Endodermal cell (in vitro differentiated cells): Measurements from ENCODE around the gene FKBP9. TPM values are rescaled to one million over a fixed set of nuclear protein-coding genes. Genes with fewer than 3 reads are reported as not detected.

Source experiments
- DNase-seq: peaks from one replicate; pipeline ENCODE4 v3.0.0-alpha.2; 2017
- H3K27ac ChIP-seq: 2 replicates; pipeline ENCODE4 v1.5.1; 2013; ENCODE audit warnings: mild to moderate bottlenecking, low read depth, low read length, moderate library complexity
- H3K27me3 ChIP-seq: 2 replicates; pipeline ENCODE4 v1.6.1; 2013; ENCODE audit warnings: mild to moderate bottlenecking, low read length, moderate library complexity; ENCODE audit not compliant: insufficient read depth, control insufficient read depth, poor library complexity, severe bottlenecking
- H3K36me3 ChIP-seq: 2 replicates; pipeline ENCODE4 v1.7.0; 2013; ENCODE audit warnings: mild to moderate bottlenecking, low read length, moderate library complexity; ENCODE audit not compliant: control insufficient read depth, insufficient read depth
- H3K4me1 ChIP-seq: one replicate; pipeline ENCODE4 v1.7.0; 2013; ENCODE audit warnings: low read length; ENCODE audit not compliant: control insufficient read depth, insufficient read depth
- H3K4me3 ChIP-seq: 2 replicates; pipeline ENCODE4 v1.5.1; 2013; ENCODE audit warnings: mild to moderate bottlenecking, low read length, moderate library complexity
- H3K9ac ChIP-seq: 2 replicates; pipeline ENCODE4 v1.6.1; 2013; ENCODE audit warnings: mild to moderate bottlenecking, low read length, moderate library complexity; ENCODE audit not compliant: poor library complexity, severe bottlenecking; ENCODE audit errors: extremely low read depth
- H3K9me3 ChIP-seq: 2 replicates; pipeline ENCODE4 v1.6.1; 2013; ENCODE audit warnings: mild to moderate bottlenecking, low read length, moderate library complexity; ENCODE audit not compliant: control insufficient read depth
- H3K27ac Mint-ChIP-seq: 2 replicates; pipeline ENCODE4 v1.8.0; 2020; ENCODE audit warnings: mixed read lengths
- H3K27me3 Mint-ChIP-seq: 2 replicates; pipeline ENCODE4 v1.8.0; 2021; ENCODE audit warnings: mild to moderate bottlenecking, mixed read lengths; ENCODE audit not compliant: insufficient read depth
- H3K36me3 Mint-ChIP-seq: 2 replicates; pipeline ENCODE4 v1.8.0; 2020; ENCODE audit warnings: low read depth, mixed read lengths
- H3K4me1 Mint-ChIP-seq: 2 replicates; pipeline ENCODE4 v1.8.0; 2020; ENCODE audit warnings: mixed read lengths
- H3K4me3 Mint-ChIP-seq: 2 replicates; pipeline ENCODE4 v1.8.0; 2020; ENCODE audit warnings: mild to moderate bottlenecking, moderate library complexity, mixed read lengths
- H3K9me3 Mint-ChIP-seq: 2 replicates; pipeline ENCODE4 v1.8.0; 2020; ENCODE audit warnings: mild to moderate bottlenecking, mixed read lengths
- WGBS, 2 experiments: methylation state at CpG; one replicate each; pipeline versions ENCODE4 v1.1.5 to v1.1.7; 2013; ENCODE audit warnings: missing lambda C conversion rate in 2 of 2, mixed read lengths in 1 of 2; ENCODE audit not compliant: insufficient coverage in 1 of 2, insufficient read length in 1 of 2; 5-methylcytosine and 5-hydroxymethylcytosine counted together
- total RNA-seq, 2 donors: library from RNA; stranded (reverse); fragmentation: NEBNext Ultra II Directional in 1 of 2; extraction: Animal tissue kit (Norgen Biotek cat#: 25700) in 1 of 2; gene quantifications; 2 replicates in 1 of 2; 3 replicates in 1 of 2; pipeline ENCODE4 v1.2.1, GENCODE V29; 2021
- TF ChIP-seq, protein P1 (sequence below): fragments of 200-600 bp; sonication (generic); conservative IDR thresholded peaks from 2 replicates; pipeline ENCODE4 v1.5.0; 2021; ENCODE audit warnings: antibody characterized with exemption, mild to moderate bottlenecking

Gene FKBP9
- total RNA-seq, 2 donors from 2014 or later, result 58.0 to 68.0 TPM

GRCh38 chr7:32942415-32943251 is 14.6 kb upstream of the FKBP9 start:
- no peaks in the 10 kb centered on the region for H3K4me1 ChIP-seq
- peaks cover 85% of the 10 kb centered on the region for H3K27me3 Mint-ChIP-seq
- H3K36me3 ChIP-seq, result no peaks in the 10 kb centered on the region
- H3K9ac ChIP-seq, result peak overlapping the region; percentile 52
- peak overlapping the region; percentile 52 for H3K27ac Mint-ChIP-seq
- peak; percentile 92 for DNase-seq
- H3K4me3 Mint-ChIP-seq, result peak overlapping the region; percentile 84
- peaks cover 13% of the 10 kb centered on the region for H3K9me3 ChIP-seq
- TF ChIP-seq, protein P1, sequence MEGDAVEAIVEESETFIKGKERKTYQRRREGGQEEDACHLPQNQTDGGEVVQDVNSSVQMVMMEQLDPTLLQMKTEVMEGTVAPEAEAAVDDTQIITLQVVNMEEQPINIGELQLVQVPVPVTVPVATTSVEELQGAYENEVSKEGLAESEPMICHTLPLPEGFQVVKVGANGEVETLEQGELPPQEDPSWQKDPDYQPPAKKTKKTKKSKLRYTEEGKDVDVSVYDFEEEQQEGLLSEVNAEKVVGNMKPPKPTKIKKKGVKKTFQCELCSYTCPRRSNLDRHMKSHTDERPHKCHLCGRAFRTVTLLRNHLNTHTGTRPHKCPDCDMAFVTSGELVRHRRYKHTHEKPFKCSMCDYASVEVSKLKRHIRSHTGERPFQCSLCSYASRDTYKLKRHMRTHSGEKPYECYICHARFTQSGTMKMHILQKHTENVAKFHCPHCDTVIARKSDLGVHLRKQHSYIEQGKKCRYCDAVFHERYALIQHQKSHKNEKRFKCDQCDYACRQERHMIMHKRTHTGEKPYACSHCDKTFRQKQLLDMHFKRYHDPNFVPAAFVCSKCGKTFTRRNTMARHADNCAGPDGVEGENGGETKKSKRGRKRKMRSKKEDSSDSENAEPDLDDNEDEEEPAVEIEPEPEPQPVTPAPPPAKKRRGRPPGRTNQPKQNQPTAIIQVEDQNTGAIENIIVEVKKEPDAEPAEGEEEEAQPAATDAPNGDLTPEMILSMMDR, result peak; percentile 73
- peaks cover 13% of the 10 kb centered on the region for H3K4me1 Mint-ChIP-seq
- H3K27ac ChIP-seq, result peak overlapping the region; percentile 75
- peak overlapping the region; percentile 89 for H3K4me3 ChIP-seq
- peaks cover 5% of the 10 kb centered on the region for H3K36me3 Mint-ChIP-seq
- H3K9me3 Mint-ChIP-seq, result peaks cover 11% of the 10 kb centered on the region
- whole genome bisulfite sequencing, 2 experiments, result 0 to 1% methylated on average over 18 to 95 of the region's 95 CpGs
- peaks cover 15% of the 10 kb centered on the region for H3K27me3 ChIP-seq

DNA sequence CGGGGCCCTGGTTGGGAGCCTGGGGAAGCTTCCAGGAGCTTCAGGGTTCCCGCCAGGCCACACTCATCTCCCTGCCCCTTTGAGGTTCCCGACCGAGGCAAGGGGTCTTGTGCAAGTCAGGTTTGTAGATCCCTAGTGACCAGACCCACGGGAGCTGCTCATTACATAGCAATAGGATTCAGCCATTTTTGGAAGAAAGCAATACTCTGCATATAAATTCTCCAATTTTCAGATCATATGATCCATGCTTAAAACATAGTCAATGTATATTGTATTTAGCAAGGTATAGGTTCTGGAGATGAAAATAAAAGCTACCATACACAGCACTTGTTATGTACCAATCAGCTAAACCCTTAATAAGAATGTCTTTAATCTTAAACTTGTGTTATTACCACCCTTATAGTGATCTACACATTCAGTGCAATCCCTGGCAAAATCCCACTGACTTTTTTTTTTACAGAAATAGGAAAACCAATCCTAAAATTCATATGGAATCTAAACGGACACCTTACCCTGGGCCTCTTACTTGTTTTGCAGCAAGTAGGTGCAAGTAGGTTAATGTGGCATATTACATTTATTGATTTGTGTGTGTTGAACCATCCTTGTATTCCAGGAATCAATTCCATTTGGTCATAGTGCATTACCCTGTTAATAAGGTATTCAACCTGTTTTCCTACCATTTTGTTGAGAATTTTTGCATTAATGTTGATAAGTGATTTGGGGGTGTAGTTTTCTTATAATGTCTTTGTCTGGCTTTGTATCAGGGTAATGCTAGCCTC is 13.8 kb upstream of the FKBP9 start:
- Mint-ChIP-seq H3K27ac (no peak overlapping the region), H3K4me1 (peaks cover 13% of the 10 kb centered on the region), H3K36me3 (peaks cover 5% of the 10 kb centered on the region), H3K27me3 (peaks cover 86% of the 10 kb centered on the region), H3K9me3 (peaks cover 19% of the 10 kb centered on the region), H3K4me3 (peak overlapping the region; percentile 84)
- TF ChIP-seq, protein P1, result no peak
- Histone ChIP-seq H3K9me3 (peaks cover 21% of the 10 kb centered on the region), H3K9ac (no peak overlapping the region), H3K4me3 (peak overlapping the region; percentile 37), H3K27ac (no peak overlapping the region), H3K27me3 (peaks cover 15% of the 10 kb centered on the region), H3K4me1 (no peaks in the 10 kb centered on the region), H3K36me3 (no peaks in the 10 kb centered on the region)
- no peak for DNase-seq
- 25% methylated on average over 6 of the region's 6 CpGs; no CpG with 5 or more reads in 1 of the 2 experiments for WGBS, 2 experiments

DNA sequence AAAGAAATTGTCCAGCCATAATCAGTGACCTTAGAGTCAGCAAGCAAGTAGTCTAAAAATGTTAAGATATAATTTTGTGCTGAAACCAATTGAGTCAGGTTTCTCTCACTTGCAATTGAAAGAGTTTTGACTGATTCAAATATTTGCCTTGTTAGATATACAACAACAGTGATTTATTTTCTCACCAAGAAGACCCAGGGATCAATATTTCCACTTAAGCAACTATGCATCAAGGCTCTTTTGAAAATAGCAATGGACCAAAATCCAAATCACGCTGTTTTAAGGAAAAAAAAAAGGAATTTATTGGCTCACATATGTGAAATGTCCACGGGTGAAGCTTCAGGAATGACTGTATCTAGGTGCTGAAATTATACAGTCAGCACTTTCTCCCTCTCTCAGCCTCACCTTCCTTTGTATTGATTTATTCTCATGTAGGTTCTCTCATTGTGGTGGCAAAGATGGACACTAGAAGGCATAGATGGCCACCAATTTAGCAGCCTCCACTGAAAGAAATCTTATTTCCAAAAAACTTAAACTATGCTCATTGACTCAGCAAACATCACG is 9.7 kb upstream of the FKBP9 start:
- no peak overlapping the region for H3K9ac ChIP-seq
- no peak overlapping the region for H3K4me3 Mint-ChIP-seq
- no peaks in the 10 kb centered on the region for H3K36me3 ChIP-seq
- H3K4me1 ChIP-seq, result no peaks in the 10 kb centered on the region
- peaks cover 31% of the 10 kb centered on the region for H3K9me3 ChIP-seq
- TF ChIP-seq, protein P1, result no peak
- H3K36me3 Mint-ChIP-seq, result peaks cover 2% of the 10 kb centered on the region
- peaks cover 11% of the 10 kb centered on the region for H3K27me3 ChIP-seq
- no peak overlapping the region for H3K27ac ChIP-seq
- H3K4me3 ChIP-seq, result no peak overlapping the region
- no peaks in the 10 kb centered on the region for H3K4me1 Mint-ChIP-seq
- peaks cover 86% of the 10 kb centered on the region for H3K27me3 Mint-ChIP-seq
- no peak for DNase-seq
- WGBS, 2 experiments, result 83 to 91% methylated on average over 1 to 3 of the region's 3 CpGs
- H3K9me3 Mint-ChIP-seq, result peaks cover 26% of the 10 kb centered on the region
- H3K27ac Mint-ChIP-seq, result no peak overlapping the region
